Osteocyte (in vitro differentiated cells): Measurements from ENCODE around the gene ASPG. TPM values are rescaled to one million over a fixed set of nuclear protein-coding genes. Genes with fewer than 3 reads are reported as not detected.

Experiments
- DNase-seq: peaks from one replicate; pipeline ENCODE4 v3.0.0; 2021; ENCODE audit warnings: mixed read lengths; ENCODE audit not compliant: unreplicated experiment; ENCODE audit errors: extremely low spot score
- H3K27ac Mint-ChIP-seq: one replicate; pipeline ENCODE4 v1.8.0; 2021; ENCODE audit warnings: mild to moderate bottlenecking, mixed read lengths; ENCODE audit not compliant: unreplicated experiment
- H3K27me3 Mint-ChIP-seq: one replicate; pipeline ENCODE4 v1.8.0; 2021; ENCODE audit warnings: mixed read lengths; ENCODE audit not compliant: unreplicated experiment
- H3K36me3 Mint-ChIP-seq: one replicate; pipeline ENCODE4 v1.8.0; 2021; ENCODE audit warnings: mixed read lengths; ENCODE audit not compliant: unreplicated experiment
- H3K4me1 Mint-ChIP-seq: one replicate; pipeline ENCODE4 v1.8.0; 2021; ENCODE audit warnings: mixed read lengths; ENCODE audit not compliant: unreplicated experiment
- H3K4me3 Mint-ChIP-seq: one replicate; pipeline ENCODE4 v1.8.0; 2021; ENCODE audit warnings: mild to moderate bottlenecking, moderate library complexity, mixed read lengths; ENCODE audit not compliant: unreplicated experiment
- H3K9me3 Mint-ChIP-seq: one replicate; pipeline ENCODE4 v1.8.0; 2021; ENCODE audit warnings: mixed read lengths; ENCODE audit not compliant: unreplicated experiment
- total RNA-seq: library from RNA; stranded (reverse); gene quantifications from 2 replicates; pipeline ENCODE4 v1.2.1, GENCODE V29; 2021
- TF ChIP-seq, protein P1 (sequence below): fragments of 200-600 bp; sonication (generic); IDR thresholded peaks from 2 replicates; pipeline ENCODE4 v1.5.0; 2021; ENCODE audit warnings: antibody characterized with exemption, mild to moderate bottlenecking, moderate library complexity

The ASPG gene
- total RNA-seq, 1 donor from 2014 or later = not detected

DNA sequence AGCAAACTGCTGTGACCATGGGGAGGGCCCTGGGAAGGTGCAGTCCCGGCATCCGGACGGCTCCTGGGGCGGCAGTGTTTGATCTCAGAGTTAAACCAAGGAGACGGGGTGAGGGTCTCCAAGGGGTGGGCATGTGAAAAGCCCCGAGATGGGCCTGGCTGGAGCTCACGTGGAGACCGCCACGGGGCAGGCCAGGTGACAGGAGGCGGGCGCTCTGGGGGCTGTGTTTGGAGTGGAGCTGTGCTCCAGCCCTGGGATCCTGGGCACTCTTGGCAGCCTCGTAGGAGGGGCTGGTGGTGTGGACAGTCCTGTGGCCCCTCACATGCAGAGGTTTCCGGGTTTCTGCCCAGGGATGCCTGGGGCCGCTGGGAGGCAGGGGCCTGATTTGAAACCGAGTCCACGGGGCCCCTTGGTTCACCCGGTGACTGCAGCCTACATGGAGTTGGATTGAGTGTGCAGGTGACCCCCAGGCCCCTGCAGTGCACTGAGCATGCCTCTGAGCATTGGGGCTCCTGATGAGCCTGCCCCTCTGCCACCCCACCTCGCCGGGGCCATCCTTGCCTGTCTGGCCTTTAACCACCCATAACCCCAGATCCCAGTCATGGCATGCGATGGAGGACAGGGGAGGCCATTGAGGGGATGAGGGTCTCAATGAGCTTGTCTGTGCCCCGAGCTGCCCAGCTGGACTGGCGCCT lies 61.3 kb downstream of the ASPG start:
- TF ChIP-seq, protein P1, sequence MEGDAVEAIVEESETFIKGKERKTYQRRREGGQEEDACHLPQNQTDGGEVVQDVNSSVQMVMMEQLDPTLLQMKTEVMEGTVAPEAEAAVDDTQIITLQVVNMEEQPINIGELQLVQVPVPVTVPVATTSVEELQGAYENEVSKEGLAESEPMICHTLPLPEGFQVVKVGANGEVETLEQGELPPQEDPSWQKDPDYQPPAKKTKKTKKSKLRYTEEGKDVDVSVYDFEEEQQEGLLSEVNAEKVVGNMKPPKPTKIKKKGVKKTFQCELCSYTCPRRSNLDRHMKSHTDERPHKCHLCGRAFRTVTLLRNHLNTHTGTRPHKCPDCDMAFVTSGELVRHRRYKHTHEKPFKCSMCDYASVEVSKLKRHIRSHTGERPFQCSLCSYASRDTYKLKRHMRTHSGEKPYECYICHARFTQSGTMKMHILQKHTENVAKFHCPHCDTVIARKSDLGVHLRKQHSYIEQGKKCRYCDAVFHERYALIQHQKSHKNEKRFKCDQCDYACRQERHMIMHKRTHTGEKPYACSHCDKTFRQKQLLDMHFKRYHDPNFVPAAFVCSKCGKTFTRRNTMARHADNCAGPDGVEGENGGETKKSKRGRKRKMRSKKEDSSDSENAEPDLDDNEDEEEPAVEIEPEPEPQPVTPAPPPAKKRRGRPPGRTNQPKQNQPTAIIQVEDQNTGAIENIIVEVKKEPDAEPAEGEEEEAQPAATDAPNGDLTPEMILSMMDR = no peak
- Mint-ChIP-seq H3K4me3 (no peak overlapping the region), H3K36me3 (no peaks in the 10 kb centered on the region), H3K9me3 (no peaks in the 10 kb centered on the region), H3K27ac (no peak overlapping the region), H3K27me3 (no peaks in the 10 kb centered on the region), H3K4me1 (peaks cover 25% of the 10 kb centered on the region)
- no peak for DNase-seq

DNA sequence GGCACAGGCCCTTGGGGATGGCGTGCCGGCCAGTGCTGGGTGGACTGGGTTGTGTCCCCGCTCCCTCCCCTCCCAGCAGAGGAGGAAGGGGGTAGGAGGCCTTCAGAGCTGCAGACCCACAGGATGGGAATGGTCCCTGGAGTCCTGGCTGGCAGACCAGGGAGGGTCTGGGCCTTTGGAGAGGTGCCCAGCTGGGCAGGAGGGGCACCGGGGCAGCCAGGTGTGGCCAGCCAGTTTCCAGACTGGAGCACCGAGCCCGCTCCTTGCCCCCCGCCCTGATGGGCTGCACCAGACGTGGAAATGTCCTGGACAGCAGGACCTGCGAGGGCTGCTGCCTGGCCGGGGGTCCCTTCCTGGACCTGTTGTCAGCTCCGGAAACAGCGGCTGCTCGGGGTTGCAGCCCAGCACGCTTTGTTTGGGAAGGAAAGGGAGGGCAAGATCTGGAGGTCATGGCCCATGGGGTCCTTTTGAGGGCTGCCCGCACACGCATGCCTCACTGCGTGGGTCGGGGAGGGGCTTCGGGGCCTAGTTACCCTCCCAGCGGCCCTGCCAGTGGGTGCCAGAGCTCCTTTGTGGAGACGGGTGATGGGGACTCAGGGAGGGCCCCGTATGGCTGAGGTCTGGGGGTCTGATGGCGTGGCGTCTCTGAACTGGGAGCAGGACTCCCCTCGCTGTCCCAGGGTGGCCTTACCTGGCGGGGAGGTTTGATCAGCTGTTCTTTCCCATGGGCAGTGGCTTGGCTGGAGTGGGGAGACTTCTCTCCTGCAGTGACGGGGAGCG lies 62.0 kb downstream of the ASPG start:
- Mint-ChIP-seq H3K27me3 (no peaks in the 10 kb centered on the region), H3K4me3 (no peak overlapping the region), H3K36me3 (no peaks in the 10 kb centered on the region), H3K4me1 (peaks cover 25% of the 10 kb centered on the region), H3K27ac (no peak overlapping the region), H3K9me3 (no peaks in the 10 kb centered on the region)
- no peak for DNase-seq
- TF ChIP-seq, protein P1 = no peak

GRCh38 chr14:104148433-104149277 lies 63.2 kb downstream of the ASPG start:
- no peak for DNase-seq
- TF ChIP-seq, protein P1 = no peak
- Mint-ChIP-seq H3K36me3 (no peaks in the 10 kb centered on the region), H3K9me3 (no peaks in the 10 kb centered on the region), H3K4me1 (peaks cover 25% of the 10 kb centered on the region), H3K4me3 (peak overlapping the region; percentile 22), H3K27me3 (no peaks in the 10 kb centered on the region), H3K27ac (peak overlapping the region; percentile 54)

DNA sequence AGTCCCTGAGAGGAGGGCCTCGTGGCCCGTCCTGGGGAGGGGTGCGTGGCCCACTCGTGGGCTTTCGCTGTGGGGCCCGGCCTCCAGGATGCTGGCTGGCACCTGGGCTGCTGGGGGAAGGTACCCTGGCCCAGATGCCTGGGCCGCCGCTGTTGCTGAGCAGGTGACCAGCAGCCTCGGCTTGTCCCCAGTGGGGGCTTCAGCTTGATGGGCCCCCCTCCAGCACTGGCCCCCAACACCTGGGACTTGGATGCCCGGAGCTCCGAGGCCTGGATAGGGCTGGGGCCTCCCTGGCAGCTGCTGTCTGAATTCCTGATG lies 63.7 kb downstream of the ASPG start:
- Mint-ChIP-seq H3K27ac (no peak overlapping the region), H3K27me3 (no peaks in the 10 kb centered on the region), H3K9me3 (no peaks in the 10 kb centered on the region), H3K36me3 (no peaks in the 10 kb centered on the region), H3K4me1 (peaks cover 25% of the 10 kb centered on the region), H3K4me3 (no peak overlapping the region)
- TF ChIP-seq, protein P1 = no peak
- no peak for DNase-seq
